ENCODE results near the gene HSPA9.
"Not testable (repeated sequence)": the region's sequence is repeated elsewhere in the genome, so short reads cannot be mapped to it uniquely, and the experiment has no call there.

The HSPA9 gene

GRCh38 chr5:138528208-138528607 lies 47.0 kb downstream of the HSPA9 start:
- DNase-seq = no peak

GRCh38 chr5:138527170-138527569 lies 48.0 kb downstream of the HSPA9 start:
- no peak for DNase-seq

DNA sequence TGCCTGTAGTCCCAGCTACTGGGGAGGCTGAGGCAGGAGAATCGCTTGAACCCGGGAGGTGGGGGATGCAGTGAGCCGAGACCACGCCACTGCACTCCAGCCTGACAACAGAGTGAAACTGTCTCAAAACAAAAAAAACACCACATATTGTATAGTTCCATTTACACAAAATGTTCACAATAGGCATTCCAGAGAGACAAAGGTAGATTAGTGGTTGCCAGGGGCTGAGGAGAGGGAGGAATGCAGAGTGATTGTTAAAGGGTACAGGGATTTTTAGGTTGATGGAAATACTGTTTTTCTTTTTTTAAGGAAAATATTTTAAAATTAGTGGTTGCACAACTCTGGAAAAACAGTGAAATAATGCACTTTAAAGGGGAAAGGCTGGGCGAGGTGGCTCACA lies 51.8 kb downstream of the HSPA9 start:
- no peak for DNase-seq

DNA sequence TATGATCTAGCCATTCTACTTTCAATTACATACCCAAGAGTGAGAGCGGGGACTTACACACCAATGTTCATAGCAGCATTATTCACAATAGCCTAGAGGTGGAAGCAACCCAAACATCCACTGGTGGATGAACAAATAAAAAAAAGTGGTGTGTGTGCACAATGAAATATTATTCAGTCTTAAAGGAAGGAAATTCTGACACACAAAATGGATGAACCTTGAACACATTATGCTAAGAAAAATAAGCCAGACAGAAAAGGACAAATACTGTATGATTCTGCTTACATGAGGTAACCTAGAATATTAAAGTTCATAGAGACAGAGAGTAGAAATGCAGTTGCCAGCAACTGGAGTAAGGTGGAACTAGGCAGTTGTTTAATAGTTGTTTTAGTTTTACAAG lies 54.2 kb downstream of the HSPA9 start:
- DNase-seq = no peak

- no peak for DNase-seq
These were observed 57.8 kb downstream of the HSPA9 start for GRCh38 chr5:138517437-138517836.

- no peak for DNase-seq
These were observed 59.5 kb downstream of the HSPA9 start for GRCh38 chr5:138515556-138516245.

- DNase-seq = no peak
These were observed 61.2 kb downstream of the HSPA9 start for GRCh38 chr5:138514021-138514420.

DNA sequence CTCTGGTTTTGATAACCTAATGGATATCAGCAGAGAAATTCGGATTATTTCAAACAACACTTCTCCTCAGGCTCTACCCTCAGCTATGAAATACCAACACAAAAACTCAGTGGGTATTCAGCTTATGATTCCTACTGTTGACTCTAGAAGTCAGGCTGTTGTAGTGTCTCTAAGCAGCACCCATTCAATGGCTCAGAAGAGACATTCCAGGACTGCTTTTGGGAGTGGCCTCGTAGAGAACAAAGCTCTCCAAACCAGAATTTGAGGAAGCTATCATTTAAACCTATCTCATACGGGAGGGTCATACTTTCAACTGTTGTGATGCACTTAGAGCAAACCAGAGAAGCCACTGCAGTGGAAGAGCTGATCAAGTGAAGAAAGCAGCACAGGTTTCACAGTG lies 66.2 kb downstream of the HSPA9 start:
- DNase-seq = no peak

DNA sequence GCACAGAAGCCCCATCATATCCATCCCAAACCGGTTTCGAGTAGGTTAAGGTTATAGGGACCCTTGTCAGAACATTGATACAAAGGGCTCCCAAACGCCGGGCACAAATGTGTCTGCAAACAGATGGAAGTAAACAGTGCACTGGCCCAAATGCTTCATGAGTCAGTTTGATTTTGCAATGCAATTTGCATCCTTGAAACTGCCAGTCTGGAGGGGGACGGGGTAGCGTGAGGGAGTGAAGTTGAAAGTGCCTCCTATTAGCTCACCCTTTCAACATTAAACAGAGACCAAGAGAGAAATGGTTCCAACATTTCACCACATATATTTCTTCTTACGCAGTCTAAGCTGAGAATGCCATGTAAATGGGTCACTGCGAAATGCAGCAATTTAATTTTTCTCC lies 67.7 kb downstream of the HSPA9 start:
- DNase-seq = not testable (repeated sequence)

- DNase-seq = no peak
These were observed 68.6 kb downstream of the HSPA9 start for GRCh38 chr5:138506370-138507306.

DNA sequence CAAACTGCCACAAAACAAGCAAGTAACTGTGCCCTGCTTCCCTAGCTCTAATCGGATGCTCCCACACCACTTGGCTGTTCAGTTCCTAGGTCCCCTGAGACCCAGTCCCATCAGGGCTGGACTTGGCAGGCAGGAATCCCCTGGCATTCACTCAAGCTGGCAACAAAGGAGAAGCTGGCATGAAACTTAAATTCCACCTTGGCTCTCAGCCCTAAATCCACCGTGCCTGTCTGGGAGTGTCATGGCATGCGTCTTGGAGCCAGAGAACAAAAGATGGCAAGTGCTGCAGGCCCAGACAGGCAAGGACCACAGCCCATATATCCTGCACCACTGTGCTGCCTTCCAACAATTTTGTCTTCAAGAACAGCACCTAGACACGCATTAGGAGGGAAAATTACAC lies 70.4 kb downstream of the HSPA9 start:
- DNase-seq = no peak

Data from activated effector memory CD4-positive, alpha-beta T cell treated with Interleukin-2 at 50 U/mL for 16 hours (primary cell).